H1 (cell line): ENCODE data around the gene MGST3.

Experiments used
- CREB1 ChIP-seq: IDR thresholded peaks from 2 replicates; pipeline ENCODE4 v1.6.1; 2012; ENCODE audit warnings: inconsistent platforms
- CTCF ChIP-seq, 3 experiments: IDR thresholded peaks; 1 replicate in 2 of 3; 2 replicates in 1 of 3; pipeline versions ENCODE4 v1.5.1 to v1.6.1; 2011; ENCODE audit warnings: low read length in 3 of 3, mild to moderate bottlenecking in 3 of 3, inconsistent platforms in 2 of 3, low read depth in 1 of 3, moderate library complexity in 1 of 3; ENCODE audit not compliant: insufficient read depth in 1 of 3; ENCODE audit errors: control extremely low read depth in 1 of 3
- EZH2 ChIP-seq: fragments of 200-600 bp; sonication (generic); IDR thresholded peaks from 2 replicates; pipeline ENCODE4 v1.7.1; 2012; ENCODE audit warnings: low read depth, mild to moderate bottlenecking, moderate library complexity, low read length, inconsistent platforms; ENCODE audit not compliant: severe bottlenecking
- JUN ChIP-seq: IDR thresholded peaks from 2 replicates; pipeline ENCODE4 v1.6.1; 2011; ENCODE audit warnings: low read depth, mild to moderate bottlenecking, improper control_type of control experiment, low read length
- POLR2A ChIP-seq, 2 experiments: IDR thresholded peaks; 1 replicate in 1 of 2; 2 replicates in 1 of 2; pipeline ENCODE4 v1.6.1; 2011; ENCODE audit warnings: low read depth in 2 of 2, low read length in 2 of 2, mild to moderate bottlenecking in 2 of 2; ENCODE audit errors: control extremely low read depth in 1 of 2
- SP1 ChIP-seq: IDR thresholded peaks from 2 replicates; pipeline ENCODE4 v1.6.1; 2011; ENCODE audit warnings: low read depth, low read length
- SUZ12 ChIP-seq: fragments of 200-600 bp; sonication (generic); IDR thresholded peaks from 2 replicates; pipeline ENCODE4 v1.6.1; 2012; ENCODE audit warnings: mild to moderate bottlenecking, inconsistent platforms, low read length, moderate library complexity, mixed read lengths

GRCh38 chr1:165647970-165648369 lies 16.9 kb downstream of the MGST3 start:
- TF ChIP-seq JUN (no peak), CREB1 (no peak), CTCF (IDR thresholded peaks at IDR 0.05; ENCODE audit: control extremely low read depth in 1 of 3, insufficient read depth in 1 of 3, low read depth in 1 of 3, low read length in 3 of 3) (no peak), SP1 (no peak), SUZ12 (no peak), POLR2A (IDR thresholded peaks at IDR 0.05; ENCODE audit: control extremely low read depth in 1 of 2, low read depth in 2 of 2, low read length in 2 of 2) (no peak), EZH2 (no peak)
